ENCODE data around the gene C14orf180.
"Not testable (repeated sequence)": the region's sequence is repeated elsewhere in the genome, so short reads cannot be mapped to it uniquely, and the experiment has no call there.

C14orf180 gene

DNA sequence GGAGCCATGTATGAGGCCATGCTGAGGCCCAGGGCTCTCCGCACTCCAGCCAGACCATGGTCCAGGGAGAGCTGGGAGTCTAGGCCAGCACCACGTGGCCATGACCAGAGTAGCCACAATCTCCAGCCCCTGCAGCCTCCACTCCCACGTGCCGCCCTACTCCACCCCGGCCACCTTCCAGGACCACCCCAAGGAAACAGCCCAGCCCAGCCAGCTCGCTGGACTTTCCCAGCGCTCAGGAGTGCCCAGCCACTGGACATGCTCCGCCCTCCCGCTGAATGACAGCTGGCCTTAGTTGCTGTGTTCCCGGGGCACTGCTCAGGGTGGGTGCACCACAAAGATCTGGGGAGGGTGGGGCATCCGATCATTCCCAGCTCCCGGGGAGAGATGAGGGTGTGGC is 2.1 kb upstream of the C14orf180 start:
- DNase-seq (ENCODE audit: low read depth) = no peak
- H3K4me3 ChIP-seq (ENCODE audit: low read depth, low read length) = no peak overlapping the region
- TF ChIP-seq MYC (IDR thresholded peaks at IDR 0.05; ENCODE audit: low read depth, low read length) (no peak), POLR2A (IDR thresholded peaks at IDR 0.05; ENCODE audit: extremely low read depth, insufficient read length) (no peak)
- TF ChIP-seq, protein P1, sequence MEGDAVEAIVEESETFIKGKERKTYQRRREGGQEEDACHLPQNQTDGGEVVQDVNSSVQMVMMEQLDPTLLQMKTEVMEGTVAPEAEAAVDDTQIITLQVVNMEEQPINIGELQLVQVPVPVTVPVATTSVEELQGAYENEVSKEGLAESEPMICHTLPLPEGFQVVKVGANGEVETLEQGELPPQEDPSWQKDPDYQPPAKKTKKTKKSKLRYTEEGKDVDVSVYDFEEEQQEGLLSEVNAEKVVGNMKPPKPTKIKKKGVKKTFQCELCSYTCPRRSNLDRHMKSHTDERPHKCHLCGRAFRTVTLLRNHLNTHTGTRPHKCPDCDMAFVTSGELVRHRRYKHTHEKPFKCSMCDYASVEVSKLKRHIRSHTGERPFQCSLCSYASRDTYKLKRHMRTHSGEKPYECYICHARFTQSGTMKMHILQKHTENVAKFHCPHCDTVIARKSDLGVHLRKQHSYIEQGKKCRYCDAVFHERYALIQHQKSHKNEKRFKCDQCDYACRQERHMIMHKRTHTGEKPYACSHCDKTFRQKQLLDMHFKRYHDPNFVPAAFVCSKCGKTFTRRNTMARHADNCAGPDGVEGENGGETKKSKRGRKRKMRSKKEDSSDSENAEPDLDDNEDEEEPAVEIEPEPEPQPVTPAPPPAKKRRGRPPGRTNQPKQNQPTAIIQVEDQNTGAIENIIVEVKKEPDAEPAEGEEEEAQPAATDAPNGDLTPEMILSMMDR (IDR thresholded peaks at IDR 0.05; ENCODE audit: low read depth, low read length) = no peak
- TF ChIP-seq, protein P2, sequence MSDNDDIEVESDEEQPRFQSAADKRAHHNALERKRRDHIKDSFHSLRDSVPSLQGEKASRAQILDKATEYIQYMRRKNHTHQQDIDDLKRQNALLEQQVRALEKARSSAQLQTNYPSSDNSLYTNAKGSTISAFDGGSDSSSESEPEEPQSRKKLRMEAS (IDR thresholded peaks at IDR 0.05; ENCODE audit: low read depth, low read length) = no peak

DNA sequence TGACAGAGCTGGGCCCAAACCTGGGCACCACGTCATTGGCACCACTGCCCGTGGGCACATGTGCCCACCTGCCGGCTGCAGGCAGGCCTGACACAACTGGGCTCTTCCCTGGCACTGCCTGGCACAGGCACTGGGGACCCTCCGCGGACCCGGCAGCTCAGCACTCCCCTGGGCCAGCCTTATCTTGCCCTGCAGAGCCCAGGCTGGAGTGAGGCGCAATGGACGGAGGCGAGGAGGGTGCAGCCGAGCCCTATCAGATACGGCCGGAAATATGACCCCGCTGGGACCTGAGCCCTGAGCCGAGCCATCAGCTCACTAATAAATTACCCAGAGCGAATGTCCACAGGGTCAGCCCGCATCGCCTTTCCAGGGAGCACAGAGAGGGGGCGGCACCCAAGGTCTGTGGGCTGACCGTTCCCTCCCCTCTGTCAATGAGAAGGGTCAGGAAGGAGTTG is 1.7 kb upstream of the C14orf180 start:
- TF ChIP-seq, protein P1 (IDR thresholded peaks at IDR 0.05; ENCODE audit: low read depth, low read length) = no peak
- TF ChIP-seq MYC (IDR thresholded peaks at IDR 0.05; ENCODE audit: low read depth, low read length) (no peak), POLR2A (IDR thresholded peaks at IDR 0.05; ENCODE audit: extremely low read depth, insufficient read length) (no peak)
- TF ChIP-seq, protein P2 (IDR thresholded peaks at IDR 0.05; ENCODE audit: low read depth, low read length) = no peak
- H3K4me3 ChIP-seq (ENCODE audit: low read depth, low read length) = no peak overlapping the region
- DNase-seq (ENCODE audit: low read depth) = no peak

DNA sequence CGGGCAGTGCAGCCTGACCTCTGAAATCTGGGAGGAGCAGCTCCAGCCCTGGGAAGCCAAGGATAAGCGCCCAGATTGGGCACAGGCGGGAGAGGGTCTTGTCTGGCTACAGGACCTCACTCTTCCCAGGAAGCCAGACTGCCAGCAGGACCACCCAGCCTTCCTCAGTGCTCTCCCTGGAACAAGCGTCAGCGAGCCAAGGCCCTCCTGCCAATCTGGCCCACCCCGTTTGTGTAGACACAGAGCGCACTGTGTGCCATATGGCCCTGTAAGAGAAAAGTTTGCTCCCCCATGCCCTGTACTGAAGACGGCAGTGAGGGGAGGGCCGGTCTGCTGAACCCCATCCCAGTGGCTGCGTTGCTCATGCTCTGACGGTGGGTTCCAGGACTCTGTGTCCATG is 1.2 kb upstream of the C14orf180 start:
- no peak overlapping the region for H3K4me3 ChIP-seq (ENCODE audit: low read depth, low read length)
- DNase-seq (ENCODE audit: low read depth) = no peak
- TF ChIP-seq, protein P2 (IDR thresholded peaks at IDR 0.05; ENCODE audit: low read depth, low read length) = no peak
- TF ChIP-seq, protein P1 (IDR thresholded peaks at IDR 0.05; ENCODE audit: low read depth, low read length) = no peak
- no peak for TF ChIP-seq POLR2A (IDR thresholded peaks at IDR 0.05; ENCODE audit: extremely low read depth, insufficient read length)
- TF ChIP-seq MYC (IDR thresholded peaks at IDR 0.05; ENCODE audit: low read depth, low read length) = no peak

DNA sequence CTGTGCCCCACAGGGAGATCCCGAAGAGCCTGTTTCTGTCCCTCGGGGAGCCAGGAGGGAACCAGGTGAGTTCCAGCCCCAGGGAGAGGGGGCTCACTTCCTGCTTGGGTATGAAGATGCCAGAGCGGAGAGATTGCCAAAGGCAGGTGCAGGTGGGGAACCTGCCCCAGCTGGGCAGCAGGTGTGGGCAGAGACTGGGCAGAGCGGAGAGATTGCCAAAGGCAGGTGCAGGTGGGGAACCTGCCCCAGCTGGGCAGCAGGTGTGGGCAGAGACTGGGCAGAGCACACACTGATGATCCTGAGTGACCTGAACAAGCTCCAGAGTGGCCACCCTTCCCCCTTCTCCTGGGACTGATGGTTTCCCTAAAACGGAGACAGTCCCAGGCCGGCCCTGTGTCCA is 375 bp downstream of the C14orf180 start:
- not testable (repeated sequence) for H3K4me3 ChIP-seq (ENCODE audit: low read depth, low read length); DNase-seq (ENCODE audit: low read depth)

DNA sequence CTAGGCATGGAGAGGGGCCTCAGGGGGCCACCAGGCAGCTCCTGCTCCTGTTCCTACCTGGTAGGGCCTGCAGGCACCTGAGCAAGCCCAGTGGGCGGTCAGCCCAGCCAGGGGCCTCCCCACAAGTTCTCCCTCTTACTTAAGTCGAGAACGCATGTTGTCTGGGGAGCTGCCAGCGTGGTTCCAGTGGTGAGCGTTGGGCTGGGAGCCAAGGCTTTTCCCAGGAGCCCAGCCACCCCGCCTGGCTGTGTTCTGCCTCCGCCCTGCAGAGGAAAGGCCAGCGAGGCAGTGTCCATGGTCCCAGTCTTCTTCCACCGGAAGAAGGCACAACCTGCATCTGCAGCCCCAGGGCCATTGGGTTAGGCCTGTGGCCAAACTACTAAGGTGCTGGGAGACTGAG is 1.4 kb downstream of the C14orf180 start:
- TF ChIP-seq, protein P1 (IDR thresholded peaks at IDR 0.05; ENCODE audit: low read depth, low read length) = no peak
- TF ChIP-seq, protein P2 (IDR thresholded peaks at IDR 0.05; ENCODE audit: low read depth, low read length) = no peak
- no peak for TF ChIP-seq MYC (IDR thresholded peaks at IDR 0.05; ENCODE audit: low read depth, low read length)
- no peak for TF ChIP-seq POLR2A (IDR thresholded peaks at IDR 0.05; ENCODE audit: extremely low read depth, insufficient read length)
- no peak overlapping the region for H3K4me3 ChIP-seq (ENCODE audit: low read depth, low read length)
- no peak for DNase-seq (ENCODE audit: low read depth)

DNA sequence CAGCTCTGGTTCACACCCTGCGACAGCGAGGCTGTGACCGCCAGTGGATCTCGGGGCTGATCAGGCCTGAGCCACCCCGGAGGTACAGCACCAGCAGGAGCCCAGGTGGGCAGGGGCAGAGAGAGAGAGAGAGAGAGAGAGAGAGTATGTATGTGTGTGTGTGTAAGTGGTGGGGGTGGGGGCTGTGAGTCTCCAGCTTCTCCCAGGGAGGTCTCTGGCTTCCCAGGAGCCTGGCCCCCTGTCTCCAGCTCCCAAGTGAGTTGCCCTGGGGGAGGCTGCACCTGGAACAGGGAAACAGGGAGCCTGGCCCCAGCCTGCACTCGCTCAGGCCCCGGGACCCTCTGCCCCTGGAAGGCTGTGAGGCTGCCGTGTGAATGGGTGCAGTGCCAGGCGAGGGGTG is 2.0 kb downstream of the C14orf180 start:
- H3K4me3 ChIP-seq (ENCODE audit: low read depth, low read length) = no peak overlapping the region
- TF ChIP-seq POLR2A (IDR thresholded peaks at IDR 0.05; ENCODE audit: extremely low read depth, insufficient read length) (no peak), MYC (IDR thresholded peaks at IDR 0.05; ENCODE audit: low read depth, low read length) (no peak)
- TF ChIP-seq, protein P2 (IDR thresholded peaks at IDR 0.05; ENCODE audit: low read depth, low read length) = no peak
- TF ChIP-seq, protein P1 (IDR thresholded peaks at IDR 0.05; ENCODE audit: low read depth, low read length) = no peak
- no peak for DNase-seq (ENCODE audit: low read depth)

Data from NB4 (cell line).